K562 (cell line): ENCODE results near the gene PDCD11. TPM values are rescaled to one million over a fixed set of nuclear protein-coding genes. Genes with fewer than 3 reads are reported as not detected.

ENCODE experiments used
- ATAC-seq: fragments of 200-7000 bp; cut with Tn5 transposase; 3 replicates; pipeline ENCODE4 v1.9.1; 2020; ENCODE audit warnings: moderate library complexity
- BruUV-seq: library from RNA; stranded (reverse); fragments of 400-500 nt; replicated peaks from 2 replicates; lab custom pipeline; 2021; lab: Mats Ljungman, UMichigan
- CTCF ChIA-PET: fragments of 300-600 bp; formaldehyde crosslinking; extraction: SDS; loops from one replicate; lab custom pipeline; 2021; ENCODE audit warnings: low intra/inter-chr PET ratio; lab: Yijun Ruan, JAX
- POLR2A ChIA-PET: fragments of 300-600, 350-650 bp; sonication (Branson Sonifier 250); formaldehyde crosslinking; extraction: SDS; loops from one replicate; lab custom pipeline; 2021; ENCODE audit warnings: antibody characterized with exemption, inconsistent platforms; lab: Yijun Ruan, JAX
- DNase-seq, 4 experiments: peaks; one replicate each; pipeline versions ENCODE4 v3.0.0 to v3.0.0-alpha.2; 2011 to 2018; ENCODE audit warnings: low spot score in 3 of 4, mixed read lengths in 3 of 4; ENCODE audit errors: extremely low read depth in 1 of 4
- FAIRE-seq: peaks from 2 replicates; lab custom pipeline; 2011; peaks lifted over from hg19 to GRCh38; lab: Jason Lieb, UNC
- H2AFZ ChIP-seq: 2 replicates; pipeline ENCODE4 v1.6.0; 2011; ENCODE audit warnings: low read depth, low read length, control low read depth, inconsistent platforms
- H3K27ac ChIP-seq: fragments of 200-600 bp; 3 replicates; pipeline ENCODE4 v1.8.0; 2011; ENCODE audit warnings: low read depth, mild to moderate bottlenecking, control low read depth, inconsistent platforms, low read length, moderate library complexity, mixed read lengths; ENCODE audit errors: extremely low read depth
- H3K27me3 ChIP-seq, 2 experiments: fragments of 300-600 bp in 1 of 2; 2 replicates in 1 of 2; 3 replicates in 1 of 2; pipeline versions ENCODE4 v1.6.0 to v1.8.0; 2011; ENCODE audit warnings: inconsistent platforms in 2 of 2, low read length in 2 of 2, mild to moderate bottlenecking in 1 of 2, mixed read lengths in 1 of 2, moderate library complexity in 1 of 2; ENCODE audit not compliant: control insufficient read depth in 2 of 2, insufficient read depth in 2 of 2
- H3K36me3 ChIP-seq: fragments of 300-600 bp; 3 replicates; pipeline ENCODE4 v1.8.0; 2011; ENCODE audit warnings: mild to moderate bottlenecking, low read length, inconsistent platforms; ENCODE audit not compliant: control insufficient read depth, insufficient read depth
- H3K4me1 ChIP-seq, 2 experiments: fragments of 200-600 bp in 1 of 2; replicated peaks in 1 of 2; 2 replicates in 1 of 2; 3 replicates in 1 of 2; pipeline versions ENCODE4 v1.5.1 to v1.8.0; 2011; ENCODE audit warnings: inconsistent platforms in 2 of 2, low read length in 2 of 2, mild to moderate bottlenecking in 1 of 2, mixed read lengths in 1 of 2, moderate library complexity in 1 of 2; ENCODE audit not compliant: control insufficient read depth in 2 of 2, insufficient read depth in 2 of 2
- H3K4me2 ChIP-seq: 2 replicates; pipeline ENCODE4 v1.6.1; 2011; ENCODE audit warnings: low read length, control low read depth, inconsistent platforms, mixed read lengths; ENCODE audit not compliant: insufficient read depth
- H3K4me3 ChIP-seq: fragments of 200-600 bp; sonication (generic), shearing (Covaris generic); 2 replicates; pipeline ENCODE4 v1.5.1; 2016; ENCODE audit warnings: control low read depth, inconsistent platforms
- H3K79me2 ChIP-seq: fragments of 200-600 bp; 3 replicates; pipeline ENCODE4 v1.8.0; 2011; ENCODE audit warnings: low read length, inconsistent platforms; ENCODE audit not compliant: control insufficient read depth, insufficient read depth
- H3K9ac ChIP-seq, 2 experiments: 2 replicates each; pipeline versions ENCODE4 v1.6.0 to v1.6.1; 2011; ENCODE audit warnings: low read depth in 2 of 2, low read length in 2 of 2, control low read depth in 1 of 2, inconsistent platforms in 1 of 2, mild to moderate bottlenecking in 1 of 2, mixed read lengths in 1 of 2; ENCODE audit not compliant: insufficient read depth in 1 of 2
- H3K9me1 ChIP-seq: one replicate; pipeline ENCODE4 v1.6.0; 2011; ENCODE audit warnings: inconsistent platforms, mild to moderate bottlenecking, low read length, moderate library complexity; ENCODE audit not compliant: control insufficient read depth, insufficient read depth
- H3K9me3 ChIP-seq: replicated peaks from 2 replicates; pipeline ENCODE4 v1.5.1; 2011; ENCODE audit warnings: low read depth, low read length, inconsistent platforms; ENCODE audit not compliant: control insufficient read depth, insufficient read depth
- H4K20me1 ChIP-seq: replicated peaks from 2 replicates; pipeline ENCODE4 v1.6.1; 2011; ENCODE audit warnings: low read length, inconsistent platforms, mixed read lengths; ENCODE audit not compliant: control insufficient read depth, insufficient read depth
- ESRRA ChIP-seq: fragments of 450-650 bp; IDR thresholded peaks from 2 replicates; pipeline ENCODE4 v1.6.1; 2014; ENCODE audit warnings: low read depth, mild to moderate bottlenecking, moderate library complexity, borderline replicate concordance
- HCFC1 ChIP-seq: IDR thresholded peaks from 2 replicates; pipeline ENCODE4 v1.6.1; 2012; ENCODE audit warnings: low read depth, low read length, improper control_type of control experiment
- KAT2B ChIP-seq: IDR thresholded peaks from one replicate; pipeline ENCODE4 v1.6.1; 2012; ENCODE audit warnings: low read depth, mild to moderate bottlenecking, control low read depth, inconsistent platforms, low read length, moderate library complexity
- NR4A1 ChIP-seq, 2 experiments: fragments of 250-450 bp in 1 of 2; fragments of 450-650 bp in 1 of 2; sonication (Bioruptor Pico) in 1 of 2; IDR thresholded peaks; 2 replicates each; pipeline versions ENCODE4 v1.4.0 to v1.6.1; 2016 to 2020; ENCODE audit warnings: mild to moderate bottlenecking in 2 of 2, missing compliant biosample characterization in 1 of 2, missing genetic modification characterization in 1 of 2, moderate library complexity in 1 of 2
- ZNF324 ChIP-seq: fragments of 250-450 bp; sonication (Bioruptor Pico); IDR thresholded peaks from 2 replicates; pipeline ENCODE4 v1.4.0; 2020; ENCODE audit warnings: mild to moderate bottlenecking
- ZNF707 ChIP-seq: fragments of 250-450 bp; sonication (Bioruptor Pico); conservative IDR thresholded peaks from 2 replicates; pipeline ENCODE4 v1.8.0; 2022; ENCODE audit warnings: inconsistent platforms, mild to moderate bottlenecking, moderate library complexity
- WGBS: fragments of 100-300 bp; shearing (Covaris generic); methylation state at CpG from one replicate; pipeline ENCODE4 v1.1.6; 2016; ENCODE audit warnings: low coverage, mixed read lengths; ENCODE audit not compliant: insufficient coverage; ENCODE audit errors: missing lambda C conversion rate; 5-methylcytosine and 5-hydroxymethylcytosine counted together
- in situ Hi-C: fragments of 300-500 bp; cut with MboI; formaldehyde crosslinking; loops from 4 replicates; pipeline ENCODE4 v1.15.0; 2018; ENCODE audit warnings: inconsistent platforms, mixed read lengths
- intact Hi-C: fragments of 100-400 bp; cut with micrococcal nuclease; formaldehyde crosslinking; loops from 2 replicates; pipeline ENCODE4 v1.14.2; 2022
- polyA plus RNA-seq, 8 experiments: library from polyadenylated mRNA; depleted of rRNA in 4 of 8; stranded (reverse) in 5 of 8; unstranded in 3 of 8; fragments of >200 nt; fragmentation: Nextera tagmentation in 2 of 8; fragmentation: Illumina TruSeq in 1 of 8; extraction: Ambion mirVana in 2 of 8; extraction: Trizol in 1 of 8; gene quantifications; 2 replicates each; pipeline versions ENCODE4 v1.2.1 to v1.2.3, GENCODE V29; 2011 to 2014; ENCODE audit warnings: inconsistent platforms in 1 of 8, missing spikeins in 1 of 8
- total RNA-seq, 7 experiments: library from RNA; depleted of rRNA in 6 of 7; stranded (reverse); fragments of >200 nt in 6 of 7; fragmentation: Illumina TruSeq in 2 of 7; extraction: Trizol in 2 of 7; gene quantifications; 2 replicates each; pipeline versions ENCODE4 v1.2.1 to v1.2.3, GENCODE V29; 2011 to 2021; ENCODE audit warnings: low replicate concordance in 1 of 7
- TF ChIP-seq, protein P1 (sequence below), 2 experiments: IDR thresholded peaks in 1 of 2; conservative IDR thresholded peaks in 1 of 2; 2 replicates each; pipeline ENCODE4 v1.6.1; 2016; ENCODE audit warnings: low read depth in 2 of 2, mild to moderate bottlenecking in 1 of 2, missing compliant biosample characterization in 1 of 2, missing genetic modification characterization in 1 of 2, moderate library complexity in 1 of 2
- TF ChIP-seq, protein P2 (sequence below): fragments of 250-450 bp; sonication (Bioruptor Pico); IDR thresholded peaks from 2 replicates; pipeline ENCODE4 v1.5.0; 2020; ENCODE audit warnings: mild to moderate bottlenecking, borderline replicate concordance
- TF ChIP-seq, protein P3 (sequence below): sonication (generic); formaldehyde crosslinking; IDR thresholded peaks from 2 replicates; pipeline ENCODE4 v1.8.0; 2023; ENCODE audit warnings: mild to moderate bottlenecking, missing genetic modification reagents

PDCD11 gene
- total and polyA plus RNA-seq, 9 of the 15 experiments (the other 6 are each of a cell fraction or from before 2014, with no cell fraction given): 14.8 to 73.8 (median 50.0) TPM

- Histone ChIP-seq H3K4me1 (no peaks in the 10 kb centered on the region), H3K9me1 (no peaks in the 10 kb centered on the region), H3K36me3 (peaks cover 92% of the 10 kb centered on the region), H3K27ac (no peak overlapping the region), H3K4me2 (no peak overlapping the region), H3K27me3 (no peaks in the 10 kb centered on the region), H3K9ac (no peak overlapping the region), H2AFZ (no peak overlapping the region), H3K4me3 (no peak overlapping the region), H3K79me2 (no peaks in the 10 kb centered on the region), H4K20me1 (no peaks in the 10 kb centered on the region), H3K9me3 (no peaks in the 10 kb centered on the region)
- BruUV-seq: no TSS peak
- ChIA-PET CTCF (no interaction called here), POLR2A (interaction anchor here (0.9 kb wide), 1 partner anchor 18 kb away, joined by 3 read pairs; no protein-coding TSS in a partner anchor)
- intact Hi-C loops (no loop called here), in situ Hi-C loops (no loop called here)
- 90% methylated on average over 8 of the region's 8 CpGs for WGBS
- ATAC-seq (no peak), FAIRE-seq (no peak), DNase-seq (no peak)
- TF ChIP-seq, protein P1, sequence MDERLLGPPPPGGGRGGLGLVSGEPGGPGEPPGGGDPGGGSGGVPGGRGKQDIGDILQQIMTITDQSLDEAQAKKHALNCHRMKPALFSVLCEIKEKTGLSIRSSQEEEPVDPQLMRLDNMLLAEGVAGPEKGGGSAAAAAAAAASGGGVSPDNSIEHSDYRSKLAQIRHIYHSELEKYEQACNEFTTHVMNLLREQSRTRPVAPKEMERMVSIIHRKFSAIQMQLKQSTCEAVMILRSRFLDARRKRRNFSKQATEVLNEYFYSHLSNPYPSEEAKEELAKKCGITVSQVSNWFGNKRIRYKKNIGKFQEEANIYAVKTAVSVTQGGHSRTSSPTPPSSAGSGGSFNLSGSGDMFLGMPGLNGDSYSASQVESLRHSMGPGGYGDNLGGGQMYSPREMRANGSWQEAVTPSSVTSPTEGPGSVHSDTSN (CRISPR knock-in tag; IDR thresholded peaks at IDR 0.05; ENCODE audit: low read depth): no peak
- TF ChIP-seq, protein P1 (tag; conservative IDR thresholded peaks at IDR 0.05; ENCODE audit: low read depth): no peak
- TF ChIP-seq, protein P2, sequence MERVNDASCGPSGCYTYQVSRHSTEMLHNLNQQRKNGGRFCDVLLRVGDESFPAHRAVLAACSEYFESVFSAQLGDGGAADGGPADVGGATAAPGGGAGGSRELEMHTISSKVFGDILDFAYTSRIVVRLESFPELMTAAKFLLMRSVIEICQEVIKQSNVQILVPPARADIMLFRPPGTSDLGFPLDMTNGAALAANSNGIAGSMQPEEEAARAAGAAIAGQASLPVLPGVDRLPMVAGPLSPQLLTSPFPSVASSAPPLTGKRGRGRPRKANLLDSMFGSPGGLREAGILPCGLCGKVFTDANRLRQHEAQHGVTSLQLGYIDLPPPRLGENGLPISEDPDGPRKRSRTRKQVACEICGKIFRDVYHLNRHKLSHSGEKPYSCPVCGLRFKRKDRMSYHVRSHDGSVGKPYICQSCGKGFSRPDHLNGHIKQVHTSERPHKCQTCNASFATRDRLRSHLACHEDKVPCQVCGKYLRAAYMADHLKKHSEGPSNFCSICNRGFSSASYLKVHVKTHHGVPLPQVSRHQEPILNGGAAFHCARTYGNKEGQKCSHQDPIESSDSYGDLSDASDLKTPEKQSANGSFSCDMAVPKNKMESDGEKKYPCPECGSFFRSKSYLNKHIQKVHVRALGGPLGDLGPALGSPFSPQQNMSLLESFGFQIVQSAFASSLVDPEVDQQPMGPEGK (CRISPR knock-in tag): no peak
- TF ChIP-seq, protein P3, sequence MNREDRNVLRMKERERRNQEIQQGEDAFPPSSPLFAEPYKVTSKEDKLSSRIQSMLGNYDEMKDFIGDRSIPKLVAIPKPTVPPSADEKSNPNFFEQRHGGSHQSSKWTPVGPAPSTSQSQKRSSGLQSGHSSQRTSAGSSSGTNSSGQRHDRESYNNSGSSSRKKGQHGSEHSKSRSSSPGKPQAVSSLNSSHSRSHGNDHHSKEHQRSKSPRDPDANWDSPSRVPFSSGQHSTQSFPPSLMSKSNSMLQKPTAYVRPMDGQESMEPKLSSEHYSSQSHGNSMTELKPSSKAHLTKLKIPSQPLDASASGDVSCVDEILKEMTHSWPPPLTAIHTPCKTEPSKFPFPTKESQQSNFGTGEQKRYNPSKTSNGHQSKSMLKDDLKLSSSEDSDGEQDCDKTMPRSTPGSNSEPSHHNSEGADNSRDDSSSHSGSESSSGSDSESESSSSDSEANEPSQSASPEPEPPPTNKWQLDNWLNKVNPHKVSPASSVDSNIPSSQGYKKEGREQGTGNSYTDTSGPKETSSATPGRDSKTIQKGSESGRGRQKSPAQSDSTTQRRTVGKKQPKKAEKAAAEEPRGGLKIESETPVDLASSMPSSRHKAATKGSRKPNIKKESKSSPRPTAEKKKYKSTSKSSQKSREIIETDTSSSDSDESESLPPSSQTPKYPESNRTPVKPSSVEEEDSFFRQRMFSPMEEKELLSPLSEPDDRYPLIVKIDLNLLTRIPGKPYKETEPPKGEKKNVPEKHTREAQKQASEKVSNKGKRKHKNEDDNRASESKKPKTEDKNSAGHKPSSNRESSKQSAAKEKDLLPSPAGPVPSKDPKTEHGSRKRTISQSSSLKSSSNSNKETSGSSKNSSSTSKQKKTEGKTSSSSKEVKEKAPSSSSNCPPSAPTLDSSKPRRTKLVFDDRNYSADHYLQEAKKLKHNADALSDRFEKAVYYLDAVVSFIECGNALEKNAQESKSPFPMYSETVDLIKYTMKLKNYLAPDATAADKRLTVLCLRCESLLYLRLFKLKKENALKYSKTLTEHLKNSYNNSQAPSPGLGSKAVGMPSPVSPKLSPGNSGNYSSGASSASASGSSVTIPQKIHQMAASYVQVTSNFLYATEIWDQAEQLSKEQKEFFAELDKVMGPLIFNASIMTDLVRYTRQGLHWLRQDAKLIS: no peak
- TF ChIP-seq KAT2B (no peak), NR4A1 (CRISPR knock-in tag; IDR thresholded peaks at IDR 0.05) (no peak), NR4A1 (tag; IDR thresholded peaks at IDR 0.05) (no peak), ZNF707 (CRISPR knock-in tag) (no peak), HCFC1 (no peak), ZNF324 (CRISPR knock-in tag) (no peak), ESRRA (no peak)
Measured at GRCh38 chr10:103431902-103432301, 35.5 kb downstream of the PDCD11 start.
